Neural progenitor cell (in vitro differentiated cells): Measurements from ENCODE around the gene DYNLT1. TPM values are rescaled to one million over a fixed set of nuclear protein-coding genes. Genes with fewer than 3 reads are reported as not detected.
A peak's percentile ranks its signal among the peaks of the same experiment; 100 is the strongest.
"Not testable (repeated sequence)": the region's sequence is repeated elsewhere in the genome, so short reads cannot be mapped to it uniquely, and the experiment has no call there.

Experiments used
- DNase-seq: peaks from one replicate; pipeline ENCODE4 v3.0.0-alpha.2; 2016; ENCODE audit warnings: low spot score
- H2AFZ ChIP-seq: fragments of 200-600 bp; sonication (generic); replicated peaks from 2 replicates; pipeline ENCODE4 v1.6.1; 2016; ENCODE audit warnings: antibody characterized with exemption
- H3F3A ChIP-seq: fragments of 200-600 bp; sonication (generic); 2 replicates; pipeline ENCODE4 v1.6.1; 2016; ENCODE audit warnings: antibody characterized with exemption, low read depth
- H3K27ac ChIP-seq: fragments of 200-600 bp; sonication (generic); 2 replicates; pipeline ENCODE4 v1.5.1; 2016; ENCODE audit warnings: mild to moderate bottlenecking
- H3K27me3 ChIP-seq: fragments of 200-600 bp; sonication (generic); 2 replicates; pipeline ENCODE4 v1.6.1; 2016; ENCODE audit warnings: mild to moderate bottlenecking, moderate library complexity
- H3K36me3 ChIP-seq: fragments of 200-600 bp; sonication (generic); 2 replicates; pipeline ENCODE4 v1.5.1; 2016
- H3K4me1 ChIP-seq: fragments of 200-600 bp; sonication (generic); 2 replicates; pipeline ENCODE4 v1.6.1; 2016; ENCODE audit warnings: mixed run types
- H3K4me2 ChIP-seq: fragments of 200-600 bp; sonication (generic); 2 replicates; pipeline ENCODE4 v1.6.1; 2016
- H3K4me3 ChIP-seq: fragments of 200-600 bp; sonication (generic); 2 replicates; pipeline ENCODE4 v1.5.1; 2016
- H3K79me2 ChIP-seq: fragments of 200-600 bp; sonication (generic); 2 replicates; pipeline ENCODE4 v1.6.1; 2016; ENCODE audit warnings: low read depth
- H3K9ac ChIP-seq: fragments of 200-600 bp; sonication (generic); 2 replicates; pipeline ENCODE4 v1.6.1; 2016
- H3K9me3 ChIP-seq: fragments of 200-600 bp; sonication (generic); 2 replicates; pipeline ENCODE4 v1.5.1; 2016; ENCODE audit warnings: low read depth
- H4K20me1 ChIP-seq: fragments of 200-600 bp; sonication (generic); 2 replicates; pipeline ENCODE4 v1.6.1; 2016; ENCODE audit warnings: low read depth
- H3K27ac Mint-ChIP-seq: 3 replicates; pipeline ENCODE4 v1.8.0; 2021; ENCODE audit warnings: mixed read lengths
- H3K27me3 Mint-ChIP-seq: 2 replicates; pipeline ENCODE4 v1.8.0; 2022; ENCODE audit warnings: low read depth, mild to moderate bottlenecking, inconsistent platforms, moderate library complexity, mixed read lengths; ENCODE audit not compliant: insufficient read depth
- H3K36me3 Mint-ChIP-seq: 3 replicates; pipeline ENCODE4 v1.8.0; 2021; ENCODE audit warnings: mixed read lengths
- H3K4me1 Mint-ChIP-seq: 3 replicates; pipeline ENCODE4 v1.8.0; 2021; ENCODE audit warnings: mixed read lengths
- H3K4me3 Mint-ChIP-seq: 3 replicates; pipeline ENCODE4 v1.8.0; 2021; ENCODE audit warnings: mild to moderate bottlenecking, moderate library complexity, mixed read lengths
- H3K9me3 Mint-ChIP-seq: 3 replicates; pipeline ENCODE4 v1.8.0; 2020; ENCODE audit warnings: mixed read lengths
- EZH2 ChIP-seq: fragments of 200-600 bp; sonication (generic); IDR thresholded peaks from 2 replicates; pipeline ENCODE4 v1.6.1; 2017; ENCODE audit warnings: antibody characterized with exemption, mild to moderate bottlenecking, moderate library complexity
- EZH2phosphoT487 ChIP-seq: fragments of 200-600 bp; sonication (generic); IDR thresholded peaks from 2 replicates; pipeline ENCODE4 v1.6.1; 2017; ENCODE audit warnings: antibody characterized with exemption
- total RNA-seq: library from RNA; depleted of rRNA; stranded (reverse); fragments of >200 nt; gene quantifications from 2 replicates; pipeline ENCODE4 v1.2.3, GENCODE V29; 2015; ENCODE audit warnings: low replicate concordance
- TF ChIP-seq, protein P1 (sequence below): fragments of 200-600 bp; sonication (generic); IDR thresholded peaks from 2 replicates; pipeline ENCODE4 v1.5.1; 2017; ENCODE audit warnings: antibody characterized with exemption, mild to moderate bottlenecking

DYNLT1 gene
- total RNA-seq, 1 donor from 2014 or later = 82.8 TPM

DNA sequence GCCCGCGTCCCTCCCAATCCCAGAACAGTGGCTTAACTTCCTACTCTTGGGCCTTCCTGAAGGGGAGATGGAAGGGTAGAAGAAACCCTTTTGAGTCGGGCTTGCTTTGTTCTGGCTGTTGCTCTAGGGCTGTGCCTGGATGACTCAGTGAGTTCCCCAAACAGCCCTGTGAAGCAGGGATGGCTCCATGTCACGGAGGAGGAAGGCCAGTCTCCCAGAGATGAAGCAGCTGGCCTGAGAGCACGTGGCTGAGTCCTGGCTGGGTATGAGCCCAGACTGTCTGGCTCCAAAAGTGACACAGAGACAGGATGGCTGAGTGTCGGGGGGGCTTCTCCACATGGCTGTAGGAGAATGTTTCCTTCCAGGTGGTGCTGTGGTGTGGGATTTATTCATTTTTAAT lies 10.0 kb upstream of the DYNLT1 start:
- Histone ChIP-seq H3K36me3 (no peaks in the 10 kb centered on the region), H3K4me2 (no peak overlapping the region), H4K20me1 (no peaks in the 10 kb centered on the region), H3K4me1 (no peaks in the 10 kb centered on the region), H3K9ac (no peak overlapping the region), H3K9me3 (no peaks in the 10 kb centered on the region), H3F3A (no peaks in the 10 kb centered on the region), H2AFZ (no peak overlapping the region), H3K4me3 (no peak overlapping the region), H3K27me3 (no peaks in the 10 kb centered on the region), H3K27ac (no peak overlapping the region), H3K79me2 (no peaks in the 10 kb centered on the region)
- Mint-ChIP-seq H3K27me3 (peaks cover 11% of the 10 kb centered on the region), H3K27ac (peak overlapping the region; percentile 15), H3K36me3 (no peaks in the 10 kb centered on the region), H3K4me3 (no peak overlapping the region), H3K9me3 (no peaks in the 10 kb centered on the region), H3K4me1 (peaks cover 26% of the 10 kb centered on the region)
- TF ChIP-seq, protein P1, sequence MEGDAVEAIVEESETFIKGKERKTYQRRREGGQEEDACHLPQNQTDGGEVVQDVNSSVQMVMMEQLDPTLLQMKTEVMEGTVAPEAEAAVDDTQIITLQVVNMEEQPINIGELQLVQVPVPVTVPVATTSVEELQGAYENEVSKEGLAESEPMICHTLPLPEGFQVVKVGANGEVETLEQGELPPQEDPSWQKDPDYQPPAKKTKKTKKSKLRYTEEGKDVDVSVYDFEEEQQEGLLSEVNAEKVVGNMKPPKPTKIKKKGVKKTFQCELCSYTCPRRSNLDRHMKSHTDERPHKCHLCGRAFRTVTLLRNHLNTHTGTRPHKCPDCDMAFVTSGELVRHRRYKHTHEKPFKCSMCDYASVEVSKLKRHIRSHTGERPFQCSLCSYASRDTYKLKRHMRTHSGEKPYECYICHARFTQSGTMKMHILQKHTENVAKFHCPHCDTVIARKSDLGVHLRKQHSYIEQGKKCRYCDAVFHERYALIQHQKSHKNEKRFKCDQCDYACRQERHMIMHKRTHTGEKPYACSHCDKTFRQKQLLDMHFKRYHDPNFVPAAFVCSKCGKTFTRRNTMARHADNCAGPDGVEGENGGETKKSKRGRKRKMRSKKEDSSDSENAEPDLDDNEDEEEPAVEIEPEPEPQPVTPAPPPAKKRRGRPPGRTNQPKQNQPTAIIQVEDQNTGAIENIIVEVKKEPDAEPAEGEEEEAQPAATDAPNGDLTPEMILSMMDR = no peak
- no peak for TF ChIP-seq EZH2phosphoT487
- TF ChIP-seq EZH2 = no peak
- no peak for DNase-seq

DNA sequence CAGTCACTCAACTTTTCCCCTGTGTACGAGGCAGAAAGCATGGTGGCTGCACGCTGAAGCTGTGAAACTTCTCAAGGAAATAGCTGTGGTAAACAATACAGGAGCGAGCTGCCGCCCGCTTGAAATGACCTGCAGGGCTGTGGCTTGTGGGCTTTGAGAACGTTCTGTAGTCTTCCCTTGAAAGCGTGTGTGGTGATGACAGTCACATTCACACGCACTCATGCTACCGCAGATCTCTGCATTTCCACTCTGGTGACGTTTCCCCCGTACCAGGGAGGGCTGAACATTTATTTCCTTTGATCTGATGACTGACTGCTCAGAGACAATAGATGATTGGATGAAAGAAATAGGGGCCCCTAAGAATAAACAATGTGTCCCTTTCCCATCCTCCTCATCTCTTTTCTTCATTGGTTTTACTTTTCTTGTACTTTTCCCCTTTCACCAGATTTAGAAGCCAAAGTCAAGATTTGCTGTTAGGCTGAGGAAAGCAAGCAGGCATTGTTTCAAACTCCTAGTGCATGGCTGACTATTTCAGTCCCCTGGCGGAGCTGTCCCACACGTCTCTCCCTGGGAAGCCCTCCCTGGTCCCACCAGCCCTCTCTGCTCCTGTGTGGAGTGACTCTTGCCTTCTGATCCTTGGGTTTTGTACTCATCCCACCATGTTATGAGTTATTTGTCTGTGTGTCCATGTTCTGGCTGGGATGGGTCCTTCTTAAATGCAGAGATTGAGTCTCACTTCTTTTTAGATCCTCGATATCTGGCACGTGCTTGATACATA lies 9.2 kb upstream of the DYNLT1 start:
- Histone ChIP-seq H4K20me1 (no peaks in the 10 kb centered on the region), H3K27ac (no peak overlapping the region), H2AFZ (no peak overlapping the region), H3K27me3 (no peaks in the 10 kb centered on the region), H3K4me2 (no peak overlapping the region), H3K9me3 (no peaks in the 10 kb centered on the region), H3K4me3 (no peak overlapping the region), H3K79me2 (no peaks in the 10 kb centered on the region), H3K4me1 (no peaks in the 10 kb centered on the region), H3F3A (no peaks in the 10 kb centered on the region), H3K36me3 (no peaks in the 10 kb centered on the region), H3K9ac (no peak overlapping the region)
- Mint-ChIP-seq H3K4me3 (no peak overlapping the region), H3K27me3 (peaks cover 11% of the 10 kb centered on the region), H3K4me1 (peaks cover 27% of the 10 kb centered on the region), H3K27ac (no peak overlapping the region), H3K9me3 (no peaks in the 10 kb centered on the region), H3K36me3 (no peaks in the 10 kb centered on the region)
- no peak for TF ChIP-seq EZH2phosphoT487
- TF ChIP-seq EZH2 = no peak
- TF ChIP-seq, protein P1 = no peak
- no peak for DNase-seq

DNA sequence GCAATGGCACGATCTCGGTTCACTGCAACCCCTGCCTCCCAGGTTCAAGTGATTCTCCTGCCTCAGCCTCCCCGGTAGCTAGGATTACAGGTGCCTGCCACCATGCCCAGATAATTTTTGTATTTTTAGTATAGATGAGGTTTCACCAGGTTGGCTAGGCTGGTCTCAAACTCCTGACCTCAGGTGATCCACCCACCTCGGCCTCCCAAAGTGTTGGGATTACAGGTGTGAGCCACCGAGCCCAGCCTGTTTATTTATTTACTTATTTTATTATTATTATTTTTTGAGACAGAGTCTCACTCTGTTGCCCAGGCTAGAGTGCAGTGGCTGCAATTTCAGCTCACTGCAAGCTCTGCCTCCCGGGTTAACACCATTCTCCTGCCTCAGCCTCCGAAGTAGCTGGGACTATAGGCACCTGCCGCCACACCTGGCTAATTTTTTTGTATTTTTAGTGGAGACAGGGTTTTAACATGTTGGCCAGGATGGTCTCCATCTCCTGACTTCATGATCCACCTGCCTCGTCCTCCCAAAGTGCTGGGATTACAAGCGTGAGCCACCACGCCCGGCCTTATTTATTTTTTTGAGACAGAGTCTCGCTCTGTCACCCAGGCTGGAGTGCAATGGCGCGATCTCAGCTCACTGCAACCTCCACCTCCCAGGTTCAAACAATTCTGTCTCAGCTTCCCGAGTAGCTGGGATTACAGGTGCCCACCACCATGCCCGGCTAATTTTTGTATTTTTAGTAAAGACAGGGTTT lies 7.6 kb upstream of the DYNLT1 start:
- peaks cover 30% of the 10 kb centered on the region for H3K4me1 Mint-ChIP-seq

More for the DNA sequence above, 7.6 kb upstream of the DYNLT1 start:
- not testable (repeated sequence) for H3K27me3 ChIP-seq, H2AFZ ChIP-seq, H3K79me2 ChIP-seq, DNase-seq, H3K4me3 ChIP-seq, H3F3A ChIP-seq, H3K27ac Mint-ChIP-seq, H3K36me3 ChIP-seq, H3K4me3 Mint-ChIP-seq, H3K9ac ChIP-seq, H3K4me2 ChIP-seq, H4K20me1 ChIP-seq, H3K4me1 ChIP-seq, H3K9me3 Mint-ChIP-seq, H3K27ac ChIP-seq, H3K36me3 Mint-ChIP-seq, H3K9me3 ChIP-seq
- peaks cover 11% of the 10 kb centered on the region for H3K27me3 Mint-ChIP-seq
